GM19372 (cell line): ENCODE data around the gene LYST.
"Not testable (repeated sequence)": the region's sequence is repeated elsewhere in the genome, so short reads cannot be mapped to it uniquely, and the experiment has no call there.

Source experiments
- ATAC-seq: cut with Tn5 transposase; IDR thresholded peaks from one replicate; pipeline ENCODE4 v1.9.1; 2021; ENCODE audit warnings: mild to moderate bottlenecking, low read depth, moderate library complexity; ENCODE audit not compliant: unreplicated experiment

Gene LYST

GRCh38 chr1:235671992-235672391 is 194.7 kb downstream of the LYST start:
- no peak for ATAC-seq

- ATAC-seq, result no peak
Observed at GRCh38 chr1:235670157-235670776, 196.4 kb downstream of the LYST start.

DNA sequence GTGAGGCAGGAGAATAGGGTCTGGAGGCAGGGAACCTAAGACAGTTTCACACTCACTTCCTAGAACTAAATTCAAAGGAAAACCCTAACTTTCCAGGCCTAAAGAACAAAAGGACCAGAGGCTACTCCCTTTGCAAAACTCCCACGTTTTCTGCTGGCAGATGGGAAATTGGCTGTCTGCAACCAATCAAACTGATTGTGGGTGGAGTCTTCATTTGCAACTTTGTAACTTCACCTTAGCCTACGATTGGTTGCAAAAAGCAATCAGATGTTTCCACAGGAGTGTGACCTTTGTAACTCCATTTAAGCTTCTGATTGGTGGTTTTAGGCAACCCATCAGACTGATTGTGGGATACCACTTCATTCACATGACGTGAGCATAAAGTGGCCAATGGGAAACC is 197.4 kb downstream of the LYST start:
- ATAC-seq, result no peak

- ATAC-seq, result no peak
Observed at GRCh38 chr1:235663628-235664027, 203.1 kb downstream of the LYST start.

GRCh38 chr1:235661568-235661967 is 205.1 kb downstream of the LYST start:
- ATAC-seq, result no peak

DNA sequence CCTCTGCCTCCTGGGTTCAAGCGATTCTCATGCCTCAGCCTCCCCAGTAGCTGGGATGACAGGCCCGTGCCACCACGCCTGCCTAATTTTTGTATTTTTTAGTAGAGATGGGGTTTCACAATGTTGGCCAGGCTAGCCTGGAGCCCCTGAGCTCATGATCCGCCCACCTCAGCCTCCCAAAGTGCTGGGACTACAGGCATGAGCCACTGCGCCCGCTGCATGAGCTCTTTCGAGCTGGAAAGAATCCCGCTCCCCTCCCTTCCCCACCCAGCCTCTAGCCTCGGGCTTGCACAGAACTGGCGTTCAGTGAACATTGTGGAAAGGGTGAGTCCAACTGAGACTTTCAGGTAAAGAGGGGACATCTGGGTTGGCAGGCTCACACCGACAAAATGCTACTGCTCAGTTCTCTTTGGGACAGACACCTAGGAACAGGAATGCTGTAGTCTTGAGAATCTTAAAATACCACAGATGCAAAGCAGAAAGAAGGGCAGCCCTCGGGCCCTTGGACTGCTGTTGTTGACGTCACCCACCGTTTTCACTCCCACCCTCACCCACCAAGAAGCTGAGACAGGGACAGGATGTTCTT is 207.4 kb downstream of the LYST start:
- ATAC-seq, result no peak

DNA sequence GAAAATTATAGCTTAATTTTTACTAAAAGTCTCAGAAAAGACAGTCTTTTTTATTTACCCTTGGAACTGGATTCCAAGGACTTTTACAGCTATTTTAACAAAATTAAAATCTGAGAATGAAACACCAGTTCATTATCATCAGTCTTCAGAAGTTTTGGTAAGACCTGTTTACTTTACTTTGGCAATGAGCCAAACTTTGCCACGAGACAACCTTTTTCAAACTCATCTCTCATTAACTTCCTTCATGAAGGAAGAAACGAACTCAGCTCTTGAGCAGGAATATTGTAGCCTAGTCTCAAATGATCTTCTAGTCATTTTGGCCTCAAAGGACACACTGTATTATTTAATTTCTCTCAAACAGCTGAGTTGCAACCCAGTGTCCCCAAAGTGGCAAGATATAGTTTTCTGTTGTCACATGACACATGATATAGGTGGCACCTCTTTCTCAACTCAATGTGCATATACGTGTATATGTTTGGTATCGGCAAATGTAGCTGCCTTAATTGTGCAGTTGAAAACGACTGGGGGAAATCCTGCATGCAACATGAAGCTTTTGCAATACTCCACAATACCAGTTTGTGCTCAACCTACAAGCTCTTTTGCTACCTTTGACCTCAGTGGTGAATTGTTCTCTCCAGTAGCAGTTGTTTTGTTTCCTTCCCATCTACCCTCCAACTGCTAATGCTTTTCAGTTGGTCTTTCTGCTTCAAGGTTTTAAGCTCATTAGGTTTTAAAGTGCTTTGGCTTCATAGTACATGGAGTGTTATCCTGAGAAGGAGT is 208.8 kb downstream of the LYST start:
- no peak for ATAC-seq

DNA sequence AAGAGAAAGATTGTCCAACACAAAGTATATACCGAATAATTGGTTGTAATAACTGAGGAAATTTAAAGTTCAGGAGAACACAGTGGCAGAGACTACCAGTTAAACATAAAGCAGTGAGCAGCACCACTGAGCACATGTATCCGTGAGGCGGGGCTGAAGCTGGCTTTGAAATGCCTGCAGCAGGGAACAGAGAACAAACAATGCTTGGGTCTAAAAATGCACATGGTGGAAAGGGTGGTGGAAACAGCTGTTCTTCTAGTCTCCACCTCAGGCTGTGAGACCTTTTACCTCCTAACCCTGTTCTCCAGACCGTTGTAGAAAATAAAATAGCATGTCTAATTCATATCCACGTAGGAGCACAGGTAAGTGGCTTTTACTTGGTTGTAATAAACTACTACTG is 209.4 kb downstream of the LYST start:
- no peak for ATAC-seq

- ATAC-seq, result no peak
Observed at GRCh38 chr1:235652364-235652763, 214.3 kb downstream of the LYST start.

DNA sequence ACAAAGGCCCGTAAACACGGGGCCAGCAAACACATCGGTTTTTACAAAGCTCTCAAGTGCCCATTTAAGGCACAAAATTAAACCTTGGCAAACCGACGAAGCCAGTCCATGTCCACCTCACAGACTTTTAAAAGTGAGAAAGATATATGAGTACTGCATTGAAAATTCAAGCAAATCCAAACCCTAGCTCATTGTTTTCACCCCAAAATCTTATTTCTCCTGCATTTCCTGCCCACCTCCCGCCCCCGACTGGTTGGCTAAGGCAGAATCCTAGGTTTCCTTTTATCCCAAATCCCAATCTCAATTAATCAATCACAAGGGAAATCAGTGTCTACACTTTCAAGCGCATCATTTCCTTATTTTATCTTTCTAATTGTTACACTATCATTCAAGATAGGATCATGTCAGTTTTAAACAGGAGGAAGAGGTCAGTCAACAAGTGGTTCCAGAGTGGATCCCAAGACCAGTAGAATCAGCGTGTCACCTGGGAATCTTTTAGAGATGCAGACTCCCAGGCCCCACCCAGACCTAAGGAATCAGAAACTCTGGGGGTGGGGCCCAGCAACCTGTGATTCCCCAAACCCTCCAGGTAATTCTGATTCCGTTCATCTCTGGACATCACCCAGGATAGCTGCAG is 215.4 kb downstream of the LYST start:
- no peak for ATAC-seq

- ATAC-seq, result no peak
Observed at GRCh38 chr1:235650341-235651169, 216.2 kb downstream of the LYST start.

DNA sequence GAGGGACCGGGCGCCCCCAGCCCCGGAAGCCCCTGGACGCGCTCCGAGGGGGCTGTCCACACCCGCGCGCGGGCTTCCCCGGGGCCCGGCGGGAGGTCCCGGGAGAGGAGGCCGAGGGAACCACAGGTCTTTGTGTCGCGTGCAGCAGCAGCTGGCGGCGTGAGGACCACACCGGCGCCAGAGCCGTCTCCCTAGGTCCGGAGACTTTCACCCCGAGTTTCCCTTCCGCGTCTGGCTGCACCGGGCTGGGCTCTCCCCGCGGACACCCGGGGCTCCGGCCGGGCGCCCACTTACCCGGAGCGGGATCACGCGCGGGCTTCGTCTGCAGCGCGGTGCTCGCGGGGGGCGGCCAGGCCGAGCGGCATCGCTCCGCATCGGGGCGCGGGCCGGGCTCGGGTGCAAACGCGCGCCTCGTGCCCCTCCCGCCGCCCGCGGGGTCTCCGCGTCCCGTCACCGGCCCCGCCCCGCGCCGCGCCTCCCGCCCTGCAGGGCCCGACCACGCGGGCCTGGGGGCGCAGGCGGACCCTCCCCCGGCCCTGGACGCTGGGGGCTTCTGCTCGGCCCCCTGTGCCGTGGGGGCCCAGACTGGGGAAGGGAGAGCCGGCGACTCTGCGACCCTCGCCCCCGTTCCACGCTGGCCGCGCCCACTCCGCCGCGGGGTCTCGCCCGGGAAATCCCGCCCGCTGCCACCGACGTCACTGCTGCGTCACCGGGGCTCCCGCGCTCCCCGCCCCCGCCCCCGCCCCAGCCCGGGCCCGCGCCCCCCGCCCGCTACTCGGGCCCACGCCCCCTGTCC is 217.1 kb downstream of the LYST start, which contains the start of gene GNG4:
TSS of gene GNG4 (minus strand) at position 417 of the 796 bp plus-strand sequence. CDS start 65,946 bp downstream, outside the sequence.
- ATAC-seq, result peak; percentile 38

- ATAC-seq, result peak; percentile 63
Observed at GRCh38 chr1:235648954-235649367, 217.7 kb downstream of the LYST start.

- ATAC-seq, result no peak
Observed at GRCh38 chr1:235648407-235648907, 218.2 kb downstream of the LYST start.

GRCh38 chr1:235647537-235647936 is 219.2 kb downstream of the LYST start:
- not testable (repeated sequence) for ATAC-seq

GRCh38 chr1:235646463-235646862 is 220.2 kb downstream of the LYST start:
- no peak for ATAC-seq

- ATAC-seq, result no peak
Observed at GRCh38 chr1:235644693-235645305, 221.9 kb downstream of the LYST start.

GRCh38 chr1:235643837-235644692 is 222.6 kb downstream of the LYST start:
- ATAC-seq, result no peak
